Natural killer cell (primary cell): ENCODE measurements around the gene CAPN15. TPM values are rescaled to one million over a fixed set of nuclear protein-coding genes. Genes with fewer than 3 reads are reported as not detected.
"Not testable (repeated sequence)": the region's sequence is repeated elsewhere in the genome, so short reads cannot be mapped to it uniquely, and the experiment has no call there.

Experiments
- ATAC-seq, 3 donors: fragments of 150-1000 bp in 2 of 3; fragments of 200-7000 bp in 1 of 3; cut with Tn5 transposase; 1 replicate in 1 of 3; 2 replicates in 2 of 3; pipeline ENCODE4 v1.10.0; 2021; ENCODE audit warnings: mild to moderate bottlenecking in 2 of 3, moderate library complexity in 2 of 3
- DNase-seq, 2 donors: peaks; one replicate each; pipeline versions ENCODE4 v3.0.0 to v3.0.0-alpha.2; 2013 to 2021; ENCODE audit warnings: mixed read lengths in 1 of 2
- H3K27ac ChIP-seq: one replicate; pipeline ENCODE4 v1.5.1; 2013; ENCODE audit warnings: mild to moderate bottlenecking, low read length
- H3K27me3 ChIP-seq: one replicate; pipeline ENCODE4 v1.6.1; 2013; ENCODE audit warnings: low read length; ENCODE audit not compliant: control insufficient read depth, insufficient read depth
- H3K36me3 ChIP-seq: one replicate; pipeline ENCODE4 v1.6.1; 2013; ENCODE audit warnings: low read length; ENCODE audit not compliant: control insufficient read depth, insufficient read depth
- H3K4me1 ChIP-seq: one replicate; pipeline ENCODE4 v1.6.1; 2013; ENCODE audit warnings: low read length; ENCODE audit not compliant: control insufficient read depth, insufficient read depth
- H3K4me3 ChIP-seq: one replicate; pipeline ENCODE4 v1.5.1; 2013; ENCODE audit warnings: low read length
- H3K9me3 ChIP-seq: one replicate; pipeline ENCODE4 v1.6.1; 2013; ENCODE audit warnings: low read length; ENCODE audit not compliant: control insufficient read depth, insufficient read depth
- H3K27ac Mint-ChIP-seq, 2 donors: one replicate each; pipeline ENCODE4 v1.8.0; 2022; ENCODE audit warnings: mild to moderate bottlenecking in 2 of 2, mixed read lengths in 2 of 2, moderate library complexity in 1 of 2
- H3K27me3 Mint-ChIP-seq, 2 donors: one replicate each; pipeline ENCODE4 v1.8.0; 2022; ENCODE audit warnings: low read depth in 2 of 2, mixed read lengths in 2 of 2
- H3K36me3 Mint-ChIP-seq: one replicate; pipeline ENCODE4 v1.8.0; 2022; ENCODE audit warnings: mixed read lengths
- H3K4me1 Mint-ChIP-seq, 2 donors: one replicate each; pipeline ENCODE4 v1.8.0; 2022; ENCODE audit warnings: mixed read lengths in 2 of 2
- H3K4me3 Mint-ChIP-seq: one replicate; pipeline ENCODE4 v1.8.0; 2022; ENCODE audit warnings: mild to moderate bottlenecking, moderate library complexity, mixed read lengths
- H3K9me3 Mint-ChIP-seq, 2 donors: one replicate each; pipeline ENCODE4 v1.8.0; 2022; ENCODE audit warnings: mixed read lengths in 2 of 2
- CTCF ChIP-seq: fragments of 200-600 bp; IDR thresholded peaks from one replicate; pipeline ENCODE4 v1.8.0; 2022; ENCODE audit warnings: antibody characterized with exemption
- WGBS: methylation state at CpG from one replicate; pipeline ENCODE4 v1.1.7; 2013; ENCODE audit warnings: missing lambda C conversion rate; ENCODE audit not compliant: insufficient coverage; 5-methylcytosine and 5-hydroxymethylcytosine counted together
- intact Hi-C: fragments of 100-400 bp; cut with micrococcal nuclease; formaldehyde crosslinking; loops from one replicate; pipeline ENCODE4 v1.14.2; 2022
- total RNA-seq, 4 donors: library from RNA; stranded (reverse); fragments of 120-200 nt in 1 of 4; gene quantifications; one replicate each; pipeline versions ENCODE4 v1.2.3 to v1.2.4, GENCODE V29; 2013 to 2022

CAPN15 gene
- total RNA-seq, 3 donors from 2014 or later (not counting 1 experiment from before 2014, with no cell fraction given): 151 to 275 (median 186) TPM

- DNase-seq (no peak), ATAC-seq (no peak)
- H3K4me3 Mint-ChIP-seq: no peak overlapping the region
- H3K4me3 ChIP-seq: no peak overlapping the region
- no peaks in the 10 kb centered on the region for H3K27me3 Mint-ChIP-seq
- no peaks in the 10 kb centered on the region for H3K27me3 ChIP-seq
- no peak overlapping the region for H3K27ac ChIP-seq
- no peak overlapping the region for H3K27ac Mint-ChIP-seq
- peaks cover 5 to 9% of the 10 kb centered on the region in 2 donors for H3K4me1 Mint-ChIP-seq
- H3K4me1 ChIP-seq: peaks cover 7% of the 10 kb centered on the region
- TF ChIP-seq CTCF: no peak
- no peaks in the 10 kb centered on the region for H3K9me3 ChIP-seq
- H3K36me3 ChIP-seq: no peaks in the 10 kb centered on the region
- H3K9me3 Mint-ChIP-seq: no peaks in the 10 kb centered on the region
- no peaks in the 10 kb centered on the region for H3K36me3 Mint-ChIP-seq
- intact Hi-C loops: no loop called here
- WGBS: 94% methylated on average over 33 of the region's 33 CpGs
These were observed 21.9 kb upstream of the CAPN15 start for GRCh38 chr16:505479-506245.

GRCh38 chr16:506246-506546 lies 21.3 kb upstream of the CAPN15 start:
- intact Hi-C loops: no loop called here
- H3K36me3 Mint-ChIP-seq: no peaks in the 10 kb centered on the region
- H3K9me3 Mint-ChIP-seq: no peaks in the 10 kb centered on the region
- ATAC-seq (no peak), DNase-seq (no peak)
- H3K4me1 ChIP-seq: peaks cover 7% of the 10 kb centered on the region
- no peak overlapping the region for H3K4me3 Mint-ChIP-seq
- no peak for TF ChIP-seq CTCF
- WGBS: 98% methylated on average over 7 of the region's 7 CpGs
- H3K36me3 ChIP-seq: no peaks in the 10 kb centered on the region
- peaks cover 5 to 7% of the 10 kb centered on the region in 2 donors for H3K4me1 Mint-ChIP-seq
- H3K27me3 ChIP-seq: no peaks in the 10 kb centered on the region
- H3K9me3 ChIP-seq: no peaks in the 10 kb centered on the region
- no peaks in the 10 kb centered on the region for H3K27me3 Mint-ChIP-seq
- H3K4me3 ChIP-seq: no peak overlapping the region
- H3K27ac ChIP-seq: no peak overlapping the region
- H3K27ac Mint-ChIP-seq: no peak overlapping the region

- intact Hi-C loops, H3K4me1 Mint-ChIP-seq, DNase-seq, H3K27ac ChIP-seq, ATAC-seq, H3K36me3 ChIP-seq, H3K9me3 Mint-ChIP-seq, H3K36me3 Mint-ChIP-seq, H3K4me1 ChIP-seq, H3K4me3 ChIP-seq, H3K27me3 ChIP-seq, H3K9me3 ChIP-seq, H3K27ac Mint-ChIP-seq, H3K4me3 Mint-ChIP-seq, H3K27me3 Mint-ChIP-seq: not testable (repeated sequence)
- 89% methylated on average over 14 of the region's 14 CpGs for WGBS
These were observed 20.0 kb upstream of the CAPN15 start for GRCh38 chr16:507527-507926.

- Mint-ChIP-seq H3K27ac (no peak overlapping the region), H3K36me3 (no peaks in the 10 kb centered on the region), H3K27me3 (no peaks in the 10 kb centered on the region), H3K9me3 (no peaks in the 10 kb centered on the region), H3K4me1 (peaks cover 0 to 5% of the 10 kb centered on the region in 2 donors), H3K4me3 (no peak overlapping the region)
- Histone ChIP-seq H3K4me3 (no peak overlapping the region), H3K27ac (no peak overlapping the region), H3K4me1 (peaks cover 3% of the 10 kb centered on the region), H3K9me3 (no peaks in the 10 kb centered on the region), H3K36me3 (no peaks in the 10 kb centered on the region), H3K27me3 (no peaks in the 10 kb centered on the region)
- intact Hi-C loops: no loop called here
- DNase-seq (no peak), ATAC-seq (no peak)
- 89% methylated on average over 5 of the region's 6 CpGs for WGBS
- no peak for TF ChIP-seq CTCF
These were observed 19.5 kb upstream of the CAPN15 start for GRCh38 chr16:507996-508395.
